SIG-M5 treated with dmso at 0.1 percent for 504 hours (cell line): ENCODE data around the gene RNASE11.

Source experiments
- DNase-seq: peaks from one replicate; lab custom pipeline; 2025; ENCODE audit not compliant: unreplicated experiment; lab: John Stamatoyannopoulos, UW

The RNASE11 gene

DNA sequence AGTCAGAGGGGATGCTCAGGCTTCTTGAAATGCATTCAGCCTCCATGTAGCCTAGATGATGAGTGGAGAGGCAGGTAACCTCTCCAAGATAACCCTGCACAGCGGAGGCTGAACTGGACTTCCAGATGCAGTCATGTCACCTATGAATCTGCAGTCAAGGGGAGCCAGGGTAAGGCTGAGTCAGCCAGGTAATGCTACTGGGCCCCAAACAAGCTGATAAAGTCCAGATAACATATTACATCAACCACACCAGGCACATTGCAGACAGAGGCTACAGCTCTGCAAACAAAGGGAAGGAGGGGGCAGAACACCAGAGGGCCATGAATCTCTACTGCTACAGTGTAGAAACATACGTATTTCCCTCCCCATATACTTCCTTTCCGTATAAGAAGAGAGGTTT lies 40.9 kb downstream of the RNASE11 start:
- no peak for DNase-seq

DNA sequence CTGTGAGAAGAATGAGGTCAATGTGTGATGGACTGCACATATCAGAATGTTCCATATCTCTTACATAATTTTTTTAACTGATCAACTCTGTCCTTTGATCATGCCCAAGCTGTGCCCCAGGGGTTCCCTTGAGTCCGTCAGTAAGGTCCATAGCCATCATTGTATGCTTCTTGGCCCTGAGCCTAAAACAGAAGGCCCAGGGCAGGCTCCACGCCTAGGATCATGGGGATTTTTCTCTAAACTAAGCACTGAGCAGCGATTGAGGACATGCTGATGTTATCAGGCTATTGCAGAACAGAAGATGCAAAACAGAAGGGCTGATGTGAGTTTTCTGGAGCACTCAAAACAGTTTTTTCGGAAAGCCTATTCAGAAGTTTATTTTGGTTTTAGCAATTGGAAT lies 47.9 kb downstream of the RNASE11 start:
- no peak for DNase-seq
